Sigmoid colon (tissue), 7 donors: ENCODE results near the gene EAF2. TPM values are rescaled to one million over a fixed set of nuclear protein-coding genes. Genes with fewer than 3 reads are reported as not detected.

Experiments used
- DNase-seq: peaks from one replicate; pipeline ENCODE4 v3.0.0-alpha.2; 2019
- H3K27ac ChIP-seq, 4 donors: fragments of 200-600 bp; sonication (generic); one replicate each; pipeline ENCODE4 v1.5.1; 2016 to 2019; ENCODE audit warnings: mild to moderate bottlenecking in 1 of 4
- H3K27me3 ChIP-seq, 3 donors: fragments of 200-600 bp; sonication (generic); one replicate each; pipeline ENCODE4 v1.5.1; 2019; ENCODE audit warnings: mild to moderate bottlenecking in 1 of 3
- H3K36me3 ChIP-seq, 4 donors: fragments of 200-600 bp; sonication (generic); one replicate each; pipeline ENCODE4 v1.5.1; 2016 to 2019
- H3K4me1 ChIP-seq, 4 donors: fragments of 200-600 bp; sonication (generic); one replicate each; pipeline ENCODE4 v1.5.1; 2017 to 2019
- H3K4me3 ChIP-seq, 4 donors: fragments of 200-600 bp; sonication (generic); one replicate each; pipeline ENCODE4 v1.5.1; 2017 to 2019; ENCODE audit warnings: mild to moderate bottlenecking in 2 of 4, moderate library complexity in 1 of 4
- H3K9me3 ChIP-seq, 4 donors: fragments of 200-600 bp in 3 of 4; sonication (generic) in 3 of 4; one replicate each; pipeline versions ENCODE4 v1.5.1 to v1.6.1; 2013 to 2019
- EP300 ChIP-seq, 4 donors: sonication (generic); formaldehyde crosslinking; IDR thresholded peaks; one replicate each; pipeline ENCODE4 v1.6.1; 2017; ENCODE audit warnings: antibody characterized with exemption in 4 of 4
- POLR2A ChIP-seq, 2 donors: fragments of 450-650 bp; IDR thresholded peaks; one replicate each; pipeline ENCODE4 v1.6.1; 2016; ENCODE audit warnings: antibody characterized with exemption in 2 of 2, mild to moderate bottlenecking in 2 of 2, moderate library complexity in 2 of 2
- POLR2AphosphoS5 ChIP-seq, 4 donors: sonication (generic); formaldehyde crosslinking; IDR thresholded peaks; one replicate each; pipeline ENCODE4 v1.6.1; 2017; ENCODE audit warnings: antibody characterized with exemption in 4 of 4
- WGBS, 2 donors: extraction: QIAGEN DNeasy Blood & Tissue Kit; methylation state at CpG; one replicate each; pipeline ENCODE4 v1.1.7; 2013; 5-methylcytosine and 5-hydroxymethylcytosine counted together
- intact Hi-C: fragments of 100-400 bp; cut with DNase I; formaldehyde crosslinking; loops from one replicate; pipeline ENCODE4 v1.15.1; 2023
- polyA plus RNA-seq, 3 donors: library from polyadenylated mRNA; stranded (reverse); fragments of 200-250 nt; gene quantifications; one replicate each; pipeline ENCODE4 v1.2.3, GENCODE V29; 2013
- total RNA-seq, 4 donors: library from RNA; depleted of rRNA; stranded (reverse); fragments of >200 nt; gene quantifications; one replicate each; pipeline ENCODE4 v1.1.0, GENCODE V29; 2016
- TF ChIP-seq, protein P1 (sequence below), 4 experiments: fragments of 450-650 bp in 3 of 4; fragments of 200-600 bp in 1 of 4; IDR thresholded peaks; one replicate each; pipeline ENCODE4 v1.5.1; 2016 to 2019; ENCODE audit warnings: antibody characterized with exemption in 4 of 4, mild to moderate bottlenecking in 3 of 4, moderate library complexity in 2 of 4
- donor health status: healthy with polysubstance abuse.
- donor health status: Bipolar disorder and iron deficiency.
- donor health status: healthy.

EAF2 gene
- total and polyA plus RNA-seq, 7 donors, result 3.3 to 16.0 (median 7.8) TPM

DNA sequence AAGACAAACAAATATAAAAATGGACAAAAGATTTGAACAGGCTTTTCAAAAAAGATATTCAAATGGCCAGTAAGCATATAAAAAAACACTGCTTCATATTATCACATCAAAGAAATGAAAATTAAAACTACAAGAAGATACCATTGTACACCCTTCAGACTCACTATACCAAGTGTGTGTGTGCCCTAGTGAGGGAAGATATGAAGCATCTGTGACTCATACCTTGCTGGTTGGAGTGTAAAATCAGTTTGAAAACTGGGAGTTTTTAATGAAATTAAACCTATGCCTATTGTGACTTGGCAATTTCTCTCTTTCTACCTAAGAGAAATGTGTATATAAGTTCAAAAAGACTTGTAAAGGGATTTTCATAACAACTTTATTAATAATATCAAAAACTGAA, 35.7 kb downstream of the EAF2 start:
- intact Hi-C loops, result no loop called here
- Histone ChIP-seq H3K4me1 (no peaks in the 10 kb centered on the region), H3K36me3 (peaks cover 0 to 9% (median 0%) of the 10 kb centered on the region in 4 donors), H3K4me3 (no peak overlapping the region), H3K27ac (no peak overlapping the region), H3K9me3 (no peaks in the 10 kb centered on the region), H3K27me3 (no peaks in the 10 kb centered on the region)
- no peak for DNase-seq
- no peak for TF ChIP-seq POLR2A (IDR thresholded peaks at IDR 0.05)
- TF ChIP-seq EP300 (IDR thresholded peaks at IDR 0.05), result no peak
- no peak for TF ChIP-seq POLR2AphosphoS5 (IDR thresholded peaks at IDR 0.05)
- TF ChIP-seq, protein P1, sequence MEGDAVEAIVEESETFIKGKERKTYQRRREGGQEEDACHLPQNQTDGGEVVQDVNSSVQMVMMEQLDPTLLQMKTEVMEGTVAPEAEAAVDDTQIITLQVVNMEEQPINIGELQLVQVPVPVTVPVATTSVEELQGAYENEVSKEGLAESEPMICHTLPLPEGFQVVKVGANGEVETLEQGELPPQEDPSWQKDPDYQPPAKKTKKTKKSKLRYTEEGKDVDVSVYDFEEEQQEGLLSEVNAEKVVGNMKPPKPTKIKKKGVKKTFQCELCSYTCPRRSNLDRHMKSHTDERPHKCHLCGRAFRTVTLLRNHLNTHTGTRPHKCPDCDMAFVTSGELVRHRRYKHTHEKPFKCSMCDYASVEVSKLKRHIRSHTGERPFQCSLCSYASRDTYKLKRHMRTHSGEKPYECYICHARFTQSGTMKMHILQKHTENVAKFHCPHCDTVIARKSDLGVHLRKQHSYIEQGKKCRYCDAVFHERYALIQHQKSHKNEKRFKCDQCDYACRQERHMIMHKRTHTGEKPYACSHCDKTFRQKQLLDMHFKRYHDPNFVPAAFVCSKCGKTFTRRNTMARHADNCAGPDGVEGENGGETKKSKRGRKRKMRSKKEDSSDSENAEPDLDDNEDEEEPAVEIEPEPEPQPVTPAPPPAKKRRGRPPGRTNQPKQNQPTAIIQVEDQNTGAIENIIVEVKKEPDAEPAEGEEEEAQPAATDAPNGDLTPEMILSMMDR (IDR thresholded peaks at IDR 0.05), result no peak

GRCh38 chr3:121871430-121871829, 36.4 kb downstream of the EAF2 start:
- no peak for DNase-seq
- 48 to 83% methylated on average over 1 of the region's 1 CpG for WGBS, 2 donors
- Histone ChIP-seq H3K4me1 (no peaks in the 10 kb centered on the region), H3K9me3 (no peaks in the 10 kb centered on the region), H3K4me3 (no peak overlapping the region), H3K36me3 (peaks cover 0 to 9% (median 0%) of the 10 kb centered on the region in 4 donors), H3K27me3 (no peaks in the 10 kb centered on the region), H3K27ac (no peak overlapping the region)
- intact Hi-C loops, result no loop called here
- no peak for TF ChIP-seq POLR2A (IDR thresholded peaks at IDR 0.05)
- no peak for TF ChIP-seq POLR2AphosphoS5 (IDR thresholded peaks at IDR 0.05)
- TF ChIP-seq, protein P1 (IDR thresholded peaks at IDR 0.05), result no peak
- no peak for TF ChIP-seq EP300 (IDR thresholded peaks at IDR 0.05)

DNA sequence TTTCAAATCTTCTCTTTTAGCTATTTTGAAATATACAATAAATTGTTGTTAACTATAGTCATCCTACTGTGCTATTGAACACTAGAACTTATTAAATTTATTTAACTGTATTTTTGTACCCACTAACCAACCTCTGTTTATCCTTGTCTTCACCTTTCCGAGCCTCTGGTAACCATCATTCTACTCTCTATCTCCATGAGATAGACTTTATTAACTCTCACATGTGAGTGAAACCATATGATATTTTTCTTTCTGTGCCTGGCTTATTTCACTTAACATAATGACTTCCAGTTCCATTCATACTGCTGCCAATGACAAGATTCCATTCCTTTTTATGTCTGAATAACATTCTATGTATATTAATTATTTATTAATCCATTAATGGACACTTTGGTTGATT, 43.4 kb downstream of the EAF2 start:
- WGBS, 2 donors, result 87 to 90% methylated on average over 1 of the region's 1 CpG
- H3K27me3 ChIP-seq, result no peaks in the 10 kb centered on the region
- intact Hi-C loops, result no loop called here
- H3K9me3 ChIP-seq, result no peaks in the 10 kb centered on the region
- TF ChIP-seq, protein P1 (IDR thresholded peaks at IDR 0.05), result no peak
- no peak for TF ChIP-seq EP300 (IDR thresholded peaks at IDR 0.05)
- no peak for TF ChIP-seq POLR2AphosphoS5 (IDR thresholded peaks at IDR 0.05)
- TF ChIP-seq POLR2A (IDR thresholded peaks at IDR 0.05), result no peak
- H3K27ac ChIP-seq, result no peak overlapping the region
- no peak for DNase-seq
- H3K4me3 ChIP-seq, result no peak overlapping the region
- no peaks in the 10 kb centered on the region for H3K4me1 ChIP-seq
- H3K36me3 ChIP-seq, result no peaks in the 10 kb centered on the region

GRCh38 chr3:121883507-121883906, 48.5 kb downstream of the EAF2 start:
- Histone ChIP-seq H3K9me3 (no peaks in the 10 kb centered on the region), H3K4me3 (no peak overlapping the region), H3K27me3 (no peaks in the 10 kb centered on the region), H3K27ac (no peak overlapping the region), H3K4me1 (no peaks in the 10 kb centered on the region), H3K36me3 (no peaks in the 10 kb centered on the region)
- no peak for DNase-seq
- TF ChIP-seq EP300 (IDR thresholded peaks at IDR 0.05) (no peak), POLR2AphosphoS5 (IDR thresholded peaks at IDR 0.05) (no peak), POLR2A (IDR thresholded peaks at IDR 0.05) (no peak)
- TF ChIP-seq, protein P1 (IDR thresholded peaks at IDR 0.05), result no peak
- WGBS, 2 donors, result 32 to 67% methylated on average over 1 of the region's 1 CpG
- intact Hi-C loops, result no loop called here

DNA sequence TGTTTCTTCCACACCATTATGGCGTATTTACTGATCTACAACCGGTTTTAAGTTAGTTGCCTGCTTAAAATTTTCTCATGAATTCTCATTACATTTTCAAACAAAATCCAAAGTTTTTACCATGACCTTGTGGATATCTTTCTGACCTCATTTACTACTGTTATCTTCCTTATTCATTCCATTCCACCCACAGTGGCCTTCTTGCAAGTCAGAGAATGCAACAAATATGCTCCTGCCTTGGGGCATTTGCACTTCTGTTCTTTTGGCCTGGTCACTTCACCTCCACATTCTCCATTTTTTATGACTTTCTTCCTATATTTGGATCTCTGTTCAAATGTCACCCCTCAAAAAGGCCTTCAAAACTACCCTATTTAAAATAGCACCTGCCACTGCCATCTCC, 50.4 kb downstream of the EAF2 start:
- WGBS, 2 donors, result 93 to 95% methylated on average over 2 of the region's 2 CpGs
- no peaks in the 10 kb centered on the region for H3K4me1 ChIP-seq
- no peak for DNase-seq
- intact Hi-C loops, result no loop called here
- no peaks in the 10 kb centered on the region for H3K27me3 ChIP-seq
- H3K27ac ChIP-seq, result no peak overlapping the region
- TF ChIP-seq EP300 (IDR thresholded peaks at IDR 0.05) (no peak), POLR2A (IDR thresholded peaks at IDR 0.05) (no peak), POLR2AphosphoS5 (IDR thresholded peaks at IDR 0.05) (no peak)
- TF ChIP-seq, protein P1 (IDR thresholded peaks at IDR 0.05), result no peak
- no peaks in the 10 kb centered on the region for H3K36me3 ChIP-seq
- H3K4me3 ChIP-seq, result no peak overlapping the region
- H3K9me3 ChIP-seq, result no peaks in the 10 kb centered on the region
